HG02870 (cell line): ENCODE measurements around the gene SEC14L1.
"Not testable (repeated sequence)": the region's sequence is repeated elsewhere in the genome, so short reads cannot be mapped to it uniquely, and the experiment has no call there.

Experiments used
- ATAC-seq: cut with Tn5 transposase; IDR thresholded peaks from one replicate; pipeline ENCODE4 v1.9.1; 2021; ENCODE audit warnings: mild to moderate bottlenecking, moderate library complexity; ENCODE audit not compliant: unreplicated experiment

SEC14L1 gene

DNA sequence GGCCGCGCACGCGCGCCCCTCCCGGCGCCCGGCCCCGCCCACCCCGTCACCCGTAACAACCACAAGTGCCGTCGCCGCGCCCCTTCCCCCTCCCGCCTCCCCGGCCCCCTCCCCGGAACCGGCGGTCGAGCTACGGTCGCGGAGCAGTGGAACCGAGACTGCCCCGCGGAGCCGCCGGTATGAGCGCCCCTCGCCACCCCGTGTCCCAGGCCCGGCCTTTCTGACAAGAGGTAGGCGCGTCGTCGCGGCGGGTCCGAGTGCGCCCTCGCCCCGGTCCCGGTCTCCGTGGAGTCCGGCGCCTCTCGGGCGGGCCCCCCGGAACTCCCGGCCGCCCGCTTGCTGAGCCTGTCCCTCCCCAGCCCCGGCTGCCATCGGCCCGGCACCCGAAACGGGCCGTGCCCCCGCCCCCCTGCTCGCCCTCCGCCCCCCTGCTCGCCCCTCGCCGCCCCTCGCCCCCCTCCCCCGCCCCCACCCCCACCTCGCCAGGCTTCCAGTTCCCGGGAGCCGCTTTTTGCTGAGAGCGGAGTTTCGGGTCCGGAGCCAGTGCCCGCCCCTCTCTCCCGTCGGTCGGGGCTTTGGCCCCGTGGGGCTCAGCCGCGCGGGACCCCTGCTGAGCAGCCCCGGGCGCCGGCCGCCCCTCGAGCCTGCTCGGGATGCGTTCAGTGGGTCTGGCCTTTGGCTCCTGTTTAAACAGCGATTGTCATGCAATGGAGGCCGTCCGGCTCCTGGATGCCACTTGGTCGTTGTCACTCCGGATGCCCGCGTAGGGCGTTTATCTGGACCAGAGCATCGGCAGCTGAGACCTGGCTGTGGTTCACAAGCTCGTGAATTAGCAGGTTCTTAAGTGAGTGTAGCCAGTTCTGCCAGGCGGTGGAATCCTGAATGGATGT, at the start of gene SEC14L1:
Gene SEC14L1 (plus strand): TSS at position 92 of the 890 bp plus-strand sequence. CDS start 2,628 bp downstream, outside the sequence.
- peak; percentile 30 for ATAC-seq

DNA sequence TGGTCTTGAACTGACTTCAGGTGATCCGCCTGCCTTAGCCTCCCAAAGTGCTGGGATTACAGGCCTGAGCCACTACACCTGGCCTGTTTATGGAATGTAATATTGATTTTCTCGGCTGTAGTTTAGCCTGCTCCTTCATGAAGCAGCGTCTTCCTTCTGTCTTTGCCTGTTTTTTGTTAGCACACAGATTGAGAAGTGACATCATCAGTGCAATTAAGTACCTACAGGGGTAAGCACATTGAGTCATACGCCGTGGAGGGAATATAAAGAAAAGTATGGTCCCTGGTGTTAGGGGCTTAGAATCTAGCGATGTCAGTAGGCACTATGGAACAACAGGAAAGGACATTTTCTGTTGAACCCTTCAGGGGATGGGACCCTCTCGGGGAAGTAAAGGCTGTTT, 48.7 kb upstream of the SEC14L1 start:
- no peak for ATAC-seq

DNA sequence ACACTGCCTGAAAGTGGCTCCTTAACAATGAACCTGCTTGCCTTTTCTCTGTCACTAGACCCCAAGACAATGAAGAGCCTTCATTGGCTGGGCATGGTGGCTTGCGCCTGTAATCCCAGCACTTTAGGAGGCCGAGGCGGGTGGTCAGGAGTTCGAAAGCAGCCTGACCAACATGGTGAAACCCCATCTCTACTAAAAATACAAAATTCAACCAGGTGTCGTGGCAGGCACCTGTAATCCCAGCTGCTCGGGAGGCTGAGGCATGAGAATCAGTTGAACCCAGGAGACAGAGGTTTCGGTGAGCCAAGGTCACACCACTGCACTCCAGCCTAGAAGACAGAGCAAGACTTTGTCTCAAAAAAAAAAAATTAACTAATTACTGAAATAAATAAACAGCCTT, 45.3 kb upstream of the SEC14L1 start:
- ATAC-seq = no peak

DNA sequence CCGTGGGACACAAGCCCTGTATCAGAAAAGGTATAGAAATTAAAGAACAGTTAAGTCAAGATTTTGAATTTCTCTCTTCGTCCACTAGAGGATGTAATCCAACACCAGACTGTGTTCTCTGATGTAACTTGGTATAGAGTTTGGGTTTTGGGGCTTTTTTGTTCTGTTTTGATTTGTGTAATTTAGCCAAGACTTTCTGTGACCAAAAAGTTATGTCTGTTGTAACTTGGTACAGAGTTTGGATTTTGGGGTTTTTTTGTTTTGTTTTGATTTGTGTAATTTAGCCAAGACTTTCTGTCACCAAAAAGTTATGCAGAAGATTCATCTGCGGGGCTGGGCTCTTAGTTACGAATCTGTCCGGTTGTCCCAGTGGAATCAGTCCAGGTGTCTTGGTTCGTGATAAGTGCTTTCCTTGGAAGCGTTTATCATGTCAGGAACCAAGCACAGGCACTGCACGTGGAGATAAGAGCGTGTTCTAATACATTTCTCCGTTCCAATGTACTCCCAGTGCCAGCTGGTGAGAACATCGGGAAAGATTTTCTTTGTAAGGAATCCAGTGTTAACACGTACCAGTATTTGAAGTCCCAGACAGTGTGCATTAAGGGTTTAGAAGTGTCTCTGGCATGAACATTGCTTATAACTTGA, 44.1 kb upstream of the SEC14L1 start:
- ATAC-seq = no peak

- ATAC-seq = no peak
Observed at GRCh38 chr17:77097631-77098180, 43.1 kb upstream of the SEC14L1 start.

GRCh38 chr17:77098884-77099545, 41.8 kb upstream of the SEC14L1 start:
- no peak for ATAC-seq

DNA sequence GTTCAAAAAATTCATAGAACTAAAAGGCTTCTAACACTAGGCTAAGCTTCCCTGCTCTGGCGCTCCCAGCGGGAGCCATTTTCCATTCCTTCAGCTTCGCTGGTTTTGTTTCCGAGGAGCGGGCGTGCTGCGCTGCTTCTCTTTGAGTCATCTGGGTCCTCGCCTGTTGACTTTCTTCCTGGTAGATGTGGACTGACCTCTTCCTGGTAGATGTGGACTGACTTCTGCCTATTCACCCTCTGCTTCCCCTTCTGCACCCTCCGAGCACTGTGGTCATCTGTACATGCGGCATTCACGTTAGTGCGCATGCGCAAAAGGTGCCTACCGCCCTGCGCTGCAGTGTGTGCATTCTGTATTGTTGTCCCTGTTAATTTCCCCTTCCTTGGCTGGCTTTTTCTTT, 40.8 kb upstream of the SEC14L1 start:
- no peak for ATAC-seq

GRCh38 chr17:77101521-77102410, 39.0 kb upstream of the SEC14L1 start:
- ATAC-seq = no peak

GRCh38 chr17:77102411-77103134, 38.2 kb upstream of the SEC14L1 start:
- not testable (repeated sequence) for ATAC-seq

- no peak for ATAC-seq
Observed at GRCh38 chr17:77105706-77106105, 35.1 kb upstream of the SEC14L1 start.

DNA sequence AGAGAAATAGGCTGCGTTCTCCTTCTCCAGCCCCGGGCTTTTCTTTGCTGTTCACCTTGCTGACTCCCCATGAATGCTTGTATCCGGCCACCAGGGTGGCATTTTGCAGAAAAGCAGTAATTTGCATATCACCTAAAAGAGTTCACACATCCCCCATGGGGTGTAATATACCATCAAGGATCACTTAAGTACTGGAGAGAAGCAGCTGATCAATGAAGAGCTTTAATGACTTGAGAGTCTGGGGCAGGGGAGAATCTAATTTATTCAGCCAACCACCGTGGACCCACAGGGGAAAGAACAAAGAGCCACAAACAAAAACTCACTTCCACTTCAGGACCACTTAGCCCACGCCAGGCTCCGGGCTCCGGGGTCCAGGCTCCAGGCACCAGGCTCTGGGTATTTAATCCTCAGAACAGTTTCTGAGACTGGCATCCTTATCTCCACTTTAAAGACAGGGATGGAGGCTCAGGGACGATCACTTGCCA, 33.9 kb upstream of the SEC14L1 start:
- no peak for ATAC-seq

- ATAC-seq = no peak
Observed at GRCh38 chr17:77107506-77108433, 33.0 kb upstream of the SEC14L1 start.

DNA sequence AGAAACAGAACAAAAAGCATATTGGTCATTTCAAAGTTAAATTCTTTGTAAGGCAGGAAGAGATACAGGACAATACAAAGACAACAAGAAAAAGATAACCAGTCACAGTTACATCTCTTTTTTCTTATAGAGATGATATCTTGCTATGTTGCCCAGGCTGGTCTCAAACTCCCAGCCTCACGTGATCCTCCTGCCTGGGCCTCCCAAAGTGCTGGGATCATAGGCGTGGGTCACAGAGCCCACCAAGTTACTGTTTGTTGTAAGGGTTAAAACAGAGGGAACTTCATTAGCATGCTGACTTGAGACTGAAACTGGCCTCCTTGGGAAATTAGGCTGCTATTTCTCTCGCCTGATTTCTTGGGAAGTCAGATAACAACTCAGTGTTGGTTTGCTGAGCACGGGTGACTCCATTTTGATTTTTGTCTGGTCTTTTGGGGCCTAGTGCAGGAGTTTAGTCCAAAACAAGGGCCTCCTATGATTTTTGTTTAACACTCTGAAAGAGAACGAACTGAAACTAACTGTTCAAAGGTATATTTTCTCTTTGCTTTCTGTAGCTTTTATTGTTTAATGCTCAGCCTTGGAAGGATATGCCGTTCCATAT, 31.5 kb upstream of the SEC14L1 start:
- no peak for ATAC-seq

- no peak for ATAC-seq
Observed at GRCh38 chr17:77109764-77110359, 30.9 kb upstream of the SEC14L1 start.

- ATAC-seq = not testable (repeated sequence)
Observed at GRCh38 chr17:77111165-77111933, 29.4 kb upstream of the SEC14L1 start.

- ATAC-seq = no peak
Observed at GRCh38 chr17:77111934-77112296, 28.9 kb upstream of the SEC14L1 start.

- ATAC-seq = no peak
Observed at GRCh38 chr17:77115510-77115909, 25.3 kb upstream of the SEC14L1 start.
